NCI-H446 treated with DMSO at 0.1 percent for 48 hours (cell line): ENCODE data around the gene ERI3.

ENCODE experiments used
- DNase-seq: peaks from one replicate; lab custom pipeline; 2025; lab: John Stamatoyannopoulos, UW

Gene ERI3

GRCh38 chr1:44348061-44348485, 7.0 kb downstream of the ERI3 start:
- no peak for DNase-seq

GRCh38 chr1:44347280-44347679, 7.8 kb downstream of the ERI3 start:
- DNase-seq, result no peak

- DNase-seq, result no peak
Observed at GRCh38 chr1:44346878-44347277, 8.2 kb downstream of the ERI3 start.

- no peak for DNase-seq
Observed at GRCh38 chr1:44346184-44346583, 8.9 kb downstream of the ERI3 start.

DNA sequence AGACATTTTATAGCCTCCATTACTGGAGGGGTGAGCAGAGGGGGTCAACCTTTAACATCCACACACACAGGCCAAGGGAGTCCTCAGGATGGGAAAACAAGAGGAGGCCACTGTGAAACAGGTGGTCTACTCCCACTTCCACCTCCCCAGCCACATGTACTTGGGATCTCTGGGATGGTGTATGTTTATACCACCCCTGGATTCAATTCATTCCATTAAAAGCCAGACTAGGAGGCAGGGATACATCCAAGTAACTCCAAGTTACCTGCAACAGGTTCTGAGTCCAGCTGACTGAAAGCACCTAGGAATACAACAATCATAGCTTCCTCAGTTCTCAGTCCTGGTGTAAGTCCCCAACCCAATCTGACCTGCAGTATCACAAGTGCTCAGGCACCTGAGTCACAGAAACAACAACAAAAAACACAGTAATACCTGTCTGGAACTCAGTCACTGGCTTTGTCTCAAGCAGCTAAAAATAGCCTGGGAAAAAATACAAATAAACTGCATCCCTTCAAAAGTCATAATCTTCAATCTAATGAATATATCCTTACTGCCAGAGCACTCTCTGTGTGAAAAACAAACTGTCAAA, 9.8 kb downstream of the ERI3 start:
- no peak for DNase-seq

DNA sequence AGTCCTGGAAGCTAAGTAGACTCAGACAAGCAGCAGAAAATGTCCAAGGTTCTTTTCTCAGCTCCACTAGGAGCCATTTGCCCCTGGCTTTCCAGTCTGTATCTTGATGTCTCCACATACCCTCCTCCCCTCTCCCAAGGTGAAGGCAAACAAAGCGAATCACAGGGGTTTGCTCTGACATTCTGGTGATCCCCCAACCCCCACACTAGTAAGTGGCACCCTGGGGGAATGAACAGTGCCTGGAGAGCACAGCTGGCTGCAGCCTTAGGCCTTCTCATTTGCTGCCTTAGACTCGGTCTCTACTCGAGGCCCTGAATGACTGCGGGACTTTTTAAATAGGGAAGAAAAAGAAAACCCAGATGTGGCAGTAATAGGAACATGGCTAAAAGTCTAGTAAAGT, 15.3 kb downstream of the ERI3 start:
- DNase-seq, result no peak

- DNase-seq, result no peak
Observed at GRCh38 chr1:44338136-44338535, 16.9 kb downstream of the ERI3 start.

- DNase-seq, result no peak
Observed at GRCh38 chr1:44336668-44337067, 18.4 kb downstream of the ERI3 start.

GRCh38 chr1:44334968-44335367, 20.1 kb downstream of the ERI3 start:
- no peak for DNase-seq

GRCh38 chr1:44333376-44333775, 21.7 kb downstream of the ERI3 start:
- DNase-seq, result no peak

DNA sequence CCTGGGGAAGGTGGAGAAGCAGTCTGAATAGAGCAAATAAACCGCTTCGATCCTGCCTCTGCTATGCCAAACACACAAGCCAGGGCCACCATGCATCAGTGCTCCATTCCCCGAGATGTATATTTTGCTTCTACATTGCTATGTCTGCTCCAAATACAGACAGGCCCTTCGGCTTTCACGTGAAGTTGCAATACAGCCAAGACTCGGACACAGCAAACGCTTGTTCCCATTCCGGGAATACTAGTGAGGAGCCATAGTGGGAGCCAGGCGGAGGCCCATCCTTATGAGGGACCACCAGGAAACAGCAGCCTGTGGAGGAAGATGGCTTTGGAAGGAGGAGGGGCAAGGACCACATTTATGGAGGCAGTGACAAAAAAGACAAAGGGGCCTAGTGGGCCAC, 22.6 kb downstream of the ERI3 start:
- no peak for DNase-seq

DNA sequence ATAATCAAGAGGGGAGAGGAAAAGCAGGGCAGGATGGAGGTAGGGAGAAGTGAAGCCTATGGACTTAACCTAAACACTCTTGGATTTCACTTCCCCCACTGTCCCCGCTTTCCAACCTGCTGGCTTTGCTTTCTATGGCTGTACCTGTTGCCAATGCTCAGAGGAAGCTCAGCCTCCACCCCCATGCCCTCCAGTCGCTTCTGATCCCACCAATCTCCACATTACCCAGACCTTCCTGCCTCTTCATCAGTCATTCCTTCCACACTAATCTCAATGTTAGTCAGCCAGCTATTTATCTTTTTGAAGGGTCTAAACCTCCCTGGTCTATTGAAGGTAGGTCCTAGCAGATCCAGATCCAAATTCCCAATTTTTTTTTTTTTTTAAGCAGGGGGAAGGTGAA, 24.1 kb downstream of the ERI3 start:
- DNase-seq, result no peak

DNA sequence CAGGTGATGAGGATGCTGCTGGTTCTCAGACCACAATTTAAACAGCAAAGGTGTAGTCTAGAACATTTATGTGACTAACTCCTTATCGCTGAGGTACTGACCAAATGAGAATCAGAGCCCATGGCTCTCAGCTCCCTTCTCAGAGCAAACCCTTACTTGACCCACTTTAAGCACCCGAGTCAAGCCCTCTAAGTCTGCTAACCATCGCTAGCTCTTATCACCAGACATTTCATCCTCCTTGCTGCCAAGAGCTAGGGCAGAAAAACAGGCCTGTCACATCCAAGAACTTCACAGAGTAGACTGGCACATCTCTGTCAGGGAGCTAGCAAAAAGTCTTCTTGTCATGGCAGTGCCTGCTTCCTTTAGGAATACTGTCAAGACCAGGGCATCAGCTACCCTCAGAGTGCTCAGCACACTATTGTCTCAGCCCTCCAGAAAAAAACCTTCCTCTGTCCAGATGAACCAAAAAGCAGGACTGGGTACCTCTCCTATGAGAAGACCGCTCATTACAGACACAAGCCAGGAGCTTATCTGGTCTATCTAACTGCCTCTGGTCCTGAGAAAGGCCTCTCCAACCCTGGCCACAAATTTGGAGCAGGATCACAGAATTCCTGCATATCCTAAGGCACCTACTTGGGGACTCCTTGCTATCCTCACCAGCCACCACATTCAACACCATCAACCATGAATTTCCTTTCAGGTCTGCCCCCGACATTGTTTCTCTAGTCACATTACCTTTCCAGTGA, 26.2 kb downstream of the ERI3 start:
- no peak for DNase-seq

DNA sequence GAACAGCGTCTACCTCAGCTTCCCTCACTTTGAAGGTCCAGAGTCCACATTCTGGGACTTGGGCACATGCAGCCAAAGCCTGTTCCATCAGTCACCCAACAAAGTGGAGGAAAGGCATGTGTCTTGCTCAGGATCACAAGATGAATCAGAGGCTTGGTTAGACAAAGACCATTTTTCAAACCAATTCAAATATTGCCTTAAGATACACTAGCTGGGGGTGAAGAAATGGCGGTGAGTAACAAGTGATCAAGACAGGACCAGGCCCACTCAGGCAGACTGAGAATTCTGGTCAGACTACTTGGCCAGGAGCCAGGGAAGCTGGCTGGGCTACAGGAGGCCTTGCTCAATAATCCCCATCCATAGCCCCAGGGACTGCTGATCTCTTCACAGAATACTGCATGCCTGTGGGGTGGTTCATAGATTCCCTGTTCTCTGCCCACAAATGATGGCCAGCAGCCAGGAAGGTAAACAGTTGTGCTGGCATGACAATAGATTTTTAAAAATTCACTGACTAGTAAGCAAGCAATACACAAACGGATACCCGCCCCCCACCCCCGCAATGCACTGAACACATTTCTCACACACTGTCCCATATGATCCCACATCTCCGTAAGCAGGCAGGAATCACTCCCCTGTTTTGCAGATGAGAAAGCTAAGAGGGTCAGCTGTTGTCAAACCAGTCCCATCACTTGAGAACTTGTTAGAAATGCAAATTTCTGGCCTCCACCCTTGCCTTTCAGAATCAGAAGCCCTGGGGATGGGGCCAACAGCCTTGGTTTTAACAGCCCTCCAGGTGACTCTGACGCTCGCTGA, 27.2 kb downstream of the ERI3 start:
- peak; percentile 88 for DNase-seq

DNA sequence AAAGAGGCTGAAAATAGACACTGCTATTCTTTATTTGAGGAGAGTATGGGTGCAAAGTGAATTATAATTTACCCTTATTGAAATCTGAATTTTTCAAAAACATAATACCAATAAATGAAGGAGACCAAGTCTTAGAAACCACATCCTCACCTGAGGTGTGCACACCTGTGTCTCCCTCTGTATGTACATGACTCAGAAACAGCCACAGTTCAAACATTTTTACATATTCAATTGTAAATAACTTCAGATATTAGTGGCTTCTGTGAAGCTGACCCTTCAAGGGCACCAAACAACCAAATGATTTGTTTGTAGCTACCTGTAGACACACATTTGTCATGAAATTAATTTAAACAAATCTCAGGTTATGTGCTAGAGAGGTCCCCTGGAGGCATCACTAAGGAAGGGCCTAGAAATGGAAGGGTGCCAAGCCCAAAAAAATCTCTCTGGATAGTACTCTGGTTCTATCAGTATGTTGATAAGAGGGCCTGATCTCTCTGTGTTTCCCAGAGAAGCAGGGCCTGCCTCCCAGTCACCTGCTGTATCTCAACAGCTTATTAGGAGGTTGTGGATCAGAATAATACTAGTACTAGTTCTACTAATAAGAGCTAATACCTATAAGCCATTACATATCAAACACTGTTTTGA, 28.1 kb downstream of the ERI3 start:
- DNase-seq, result no peak

- peak; percentile 77 for DNase-seq
Observed at GRCh38 chr1:44326024-44326701, 28.9 kb downstream of the ERI3 start.

DNA sequence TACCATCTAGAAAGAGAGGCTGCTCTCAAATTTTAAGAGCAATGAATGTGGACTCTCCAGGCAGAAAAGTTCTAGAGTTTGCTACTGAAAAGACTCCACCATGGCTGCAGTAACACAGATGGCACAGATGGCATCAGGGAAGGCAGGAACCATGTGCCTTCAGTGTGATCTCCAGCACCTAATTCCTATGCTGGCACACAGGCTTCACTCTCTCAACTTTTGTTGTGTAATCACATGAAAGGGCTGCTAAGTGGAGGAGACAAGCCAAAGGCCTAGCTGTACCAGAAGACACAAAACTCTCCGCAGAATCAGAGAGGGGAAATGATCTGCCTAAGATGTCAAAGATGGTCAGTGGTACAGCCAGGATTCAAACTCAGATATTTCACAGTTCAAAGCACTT, 31.1 kb downstream of the ERI3 start:
- no peak for DNase-seq

GRCh38 chr1:44322367-44322766, 32.7 kb downstream of the ERI3 start:
- no peak for DNase-seq

DNA sequence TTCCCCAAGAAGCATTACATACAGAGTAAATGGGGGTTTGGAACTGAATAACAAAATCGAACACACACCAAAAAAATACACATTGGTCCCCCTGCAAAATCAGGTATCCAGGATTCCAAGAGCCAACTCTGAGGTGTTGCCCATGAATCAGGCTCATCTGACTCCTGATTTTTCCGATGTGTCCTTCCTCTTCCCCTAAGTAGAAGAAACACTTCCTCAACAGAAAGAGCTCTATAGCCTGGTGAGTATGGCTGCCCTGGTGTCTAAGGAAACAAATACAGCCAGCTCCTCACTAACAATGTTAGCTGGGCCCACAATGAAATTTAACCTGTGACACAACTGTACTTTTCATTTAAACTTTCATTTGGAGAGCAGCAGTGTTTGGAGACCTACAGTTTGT, 33.6 kb downstream of the ERI3 start:
- no peak for DNase-seq

DNA sequence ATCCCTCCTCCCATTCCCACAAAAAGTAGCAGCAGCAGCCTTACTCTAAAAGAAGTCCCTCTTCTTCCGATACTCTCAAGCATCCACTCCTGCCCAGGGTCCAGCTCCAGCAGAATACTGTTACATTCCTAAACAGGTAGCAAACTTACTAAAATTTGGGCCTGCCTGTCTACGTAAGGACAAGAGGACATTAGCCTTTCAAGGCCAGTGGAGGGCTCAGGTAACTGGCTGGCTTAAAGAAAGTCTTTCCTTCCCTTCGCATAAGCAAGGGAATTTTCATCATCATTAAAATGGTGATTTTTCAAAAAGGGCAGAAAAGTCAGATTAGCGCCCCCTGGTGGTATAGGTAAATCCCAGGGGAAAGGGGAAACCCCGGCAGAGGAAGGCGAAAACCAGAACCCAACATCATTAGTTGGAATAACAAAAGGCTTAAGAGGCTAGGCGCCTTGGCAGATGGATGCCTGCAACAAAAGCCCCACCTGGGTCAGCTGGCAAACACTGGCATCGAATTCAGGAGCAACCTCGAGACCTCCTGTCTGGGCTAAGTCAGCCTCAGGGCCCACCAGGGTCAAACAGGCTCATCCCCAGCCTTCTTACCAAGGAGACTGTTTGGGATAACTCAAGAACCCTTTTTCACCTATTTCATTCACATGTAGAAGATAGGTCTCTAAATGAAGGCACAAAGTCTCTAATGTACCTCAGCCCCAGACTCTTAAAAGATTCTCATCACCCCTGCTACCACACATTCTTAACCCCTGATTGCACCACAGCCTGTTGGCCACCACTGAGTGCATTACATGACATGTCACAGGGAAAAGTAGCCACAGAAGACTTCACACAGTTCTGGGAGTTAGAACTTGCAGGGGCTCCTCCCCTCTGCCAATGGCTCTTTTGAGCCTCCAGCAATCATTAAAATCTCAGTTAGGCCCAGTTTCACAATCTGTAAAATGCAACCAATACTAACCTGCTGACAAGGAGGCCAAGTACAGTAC, 36.7 kb downstream of the ERI3 start:
- no peak for DNase-seq

GRCh38 chr1:44316231-44316759, 38.8 kb downstream of the ERI3 start:
- no peak for DNase-seq
